ENCODE results near the gene KIAA1328. TPM values are rescaled to one million over a fixed set of nuclear protein-coding genes. Genes with fewer than 3 reads are reported as not detected.

Gene KIAA1328
- total and polyA plus RNA-seq, 4 donors: 2.8 to 48.1 (median 7.0) TPM

GRCh38 chr18:37272841-37273240 is 443.9 kb downstream of the KIAA1328 start:
- ATAC-seq (ENCODE audit: insufficient read depth, low FRiP score): no peak
- no peak overlapping the region for H3K27ac ChIP-seq (ENCODE audit: low read depth in 1 of 2, low read length in 1 of 2)
- H3K36me3 ChIP-seq (ENCODE audit: control insufficient read depth in 4 of 4, insufficient read depth in 4 of 4, low read length in 4 of 4): no peaks in the 10 kb centered on the region
- DNase-seq: no peak
- H3K9me3 ChIP-seq (ENCODE audit: control insufficient read depth in 4 of 4, insufficient read depth in 3 of 4, low read length in 3 of 4): peaks cover 0 to 32% (median 0%) of the 10 kb centered on the region in 4 donors
- no peak for TF ChIP-seq CTCF (IDR thresholded peaks at IDR 0.05; ENCODE audit: control extremely low read depth, extremely low read depth)
- peaks cover 10 to 47% (median 31%) of the 10 kb centered on the region in 3 donors for H3K27me3 ChIP-seq (ENCODE audit: control insufficient read depth in 3 of 3, insufficient read depth in 3 of 3, low read length in 2 of 3)
- no peak overlapping the region for H3K9ac ChIP-seq (ENCODE audit: insufficient read depth in 1 of 2, low read length in 2 of 2)
- WGBS, 2 donors: 88 to 89% methylated on average over 16 of the region's 16 CpGs
- no peak overlapping the region for H3K4me3 ChIP-seq
- peaks cover 0 to 2% (median 0%) of the 10 kb centered on the region in 5 donors for H3K4me1 ChIP-seq (ENCODE audit: control insufficient read depth in 5 of 5, insufficient read depth in 5 of 5, low read length in 5 of 5)

- no peak overlapping the region for H3K27ac ChIP-seq (ENCODE audit: low read depth in 1 of 2, low read length in 1 of 2)
- peaks cover 0 to 32% (median 0%) of the 10 kb centered on the region in 4 donors for H3K9me3 ChIP-seq (ENCODE audit: control insufficient read depth in 4 of 4, insufficient read depth in 3 of 4, low read length in 3 of 4)
- H3K4me3 ChIP-seq: no peak overlapping the region
- peaks cover 0 to 2% (median 0%) of the 10 kb centered on the region in 5 donors for H3K4me1 ChIP-seq (ENCODE audit: control insufficient read depth in 5 of 5, insufficient read depth in 5 of 5, low read length in 5 of 5)
- no peak for TF ChIP-seq CTCF (IDR thresholded peaks at IDR 0.05; ENCODE audit: control extremely low read depth, extremely low read depth)
- 13 to 15% methylated on average over 76 to 82 of the region's 82 CpGs for WGBS, 2 donors
- no peak for DNase-seq
- no peak for ATAC-seq (ENCODE audit: insufficient read depth, low FRiP score)
- peaks cover 10 to 48% (median 31%) of the 10 kb centered on the region in 3 donors for H3K27me3 ChIP-seq (ENCODE audit: control insufficient read depth in 3 of 3, insufficient read depth in 3 of 3, low read length in 2 of 3)
- no peak overlapping the region for H3K9ac ChIP-seq (ENCODE audit: insufficient read depth in 1 of 2, low read length in 2 of 2)
- no peaks in the 10 kb centered on the region for H3K36me3 ChIP-seq (ENCODE audit: control insufficient read depth in 4 of 4, insufficient read depth in 4 of 4, low read length in 4 of 4)
Observed at GRCh38 chr18:37274309-37275236, 445.6 kb downstream of the KIAA1328 start.

GRCh38 chr18:37275237-37275741 is 446.4 kb downstream of the KIAA1328 start:
- Histone ChIP-seq H3K36me3 (ENCODE audit: control insufficient read depth in 4 of 4, insufficient read depth in 4 of 4, low read length in 4 of 4) (no peaks in the 10 kb centered on the region), H3K27ac (ENCODE audit: low read depth in 1 of 2, low read length in 1 of 2) (no peak overlapping the region)
- TF ChIP-seq CTCF (IDR thresholded peaks at IDR 0.05; ENCODE audit: control extremely low read depth, extremely low read depth): no peak

More at GRCh38 chr18:37275237-37275741, 446.4 kb downstream of the KIAA1328 start:
- WGBS, 2 donors: 21 to 23% methylated on average over 28 to 32 of the region's 32 CpGs
- Histone ChIP-seq H3K4me1 (ENCODE audit: control insufficient read depth in 5 of 5, insufficient read depth in 5 of 5, low read length in 5 of 5) (peaks cover 0 to 2% (median 0%) of the 10 kb centered on the region in 5 donors), H3K9ac (ENCODE audit: insufficient read depth in 1 of 2, low read length in 2 of 2) (no peak overlapping the region), H3K9me3 (ENCODE audit: control insufficient read depth in 4 of 4, insufficient read depth in 3 of 4, low read length in 3 of 4) (peaks cover 0 to 32% (median 0%) of the 10 kb centered on the region in 4 donors), H3K27me3 (ENCODE audit: control insufficient read depth in 3 of 3, insufficient read depth in 3 of 3, low read length in 2 of 3) (peaks cover 10 to 48% (median 31%) of the 10 kb centered on the region in 3 donors), H3K4me3 (no peak overlapping the region)
- ATAC-seq (ENCODE audit: insufficient read depth, low FRiP score) (no peak), DNase-seq (no peak)
